Stimulated activated CD4-positive, alpha-beta T cell treated with anti-CD3 and anti-CD28 coated beads, Interleukin-1b, Interleukin-23, amount 100 ng/mL, for 48 hours (primary cell): ENCODE data around the gene EPHA6.
"Not testable (repeated sequence)": the region's sequence is repeated elsewhere in the genome, so short reads cannot be mapped to it uniquely, and the experiment has no call there.

Experiments
- DNase-seq: peaks from one replicate; pipeline ENCODE4 v3.0.0-alpha.2; 2020

EPHA6 gene

DNA sequence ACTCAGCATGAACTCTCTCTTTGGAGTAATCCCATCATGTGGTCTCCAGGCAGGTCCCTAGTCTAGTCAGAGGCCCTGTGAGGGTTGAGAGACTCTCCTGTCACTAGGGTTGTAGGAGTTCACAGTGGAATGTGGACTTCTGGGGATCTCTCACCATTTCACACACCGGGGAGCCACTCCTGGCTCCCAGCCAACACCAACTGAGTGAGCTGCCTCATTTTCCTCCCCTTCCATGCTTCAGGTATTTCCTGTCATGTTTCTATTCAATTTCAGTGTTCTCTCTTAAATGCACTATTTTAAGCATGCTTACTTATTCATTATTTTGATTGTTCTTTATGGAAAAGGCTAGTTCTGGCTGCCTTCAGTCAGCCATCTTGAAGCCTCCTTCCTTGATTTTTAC lies 482.6 kb downstream of the EPHA6 start:
- no peak for DNase-seq

DNA sequence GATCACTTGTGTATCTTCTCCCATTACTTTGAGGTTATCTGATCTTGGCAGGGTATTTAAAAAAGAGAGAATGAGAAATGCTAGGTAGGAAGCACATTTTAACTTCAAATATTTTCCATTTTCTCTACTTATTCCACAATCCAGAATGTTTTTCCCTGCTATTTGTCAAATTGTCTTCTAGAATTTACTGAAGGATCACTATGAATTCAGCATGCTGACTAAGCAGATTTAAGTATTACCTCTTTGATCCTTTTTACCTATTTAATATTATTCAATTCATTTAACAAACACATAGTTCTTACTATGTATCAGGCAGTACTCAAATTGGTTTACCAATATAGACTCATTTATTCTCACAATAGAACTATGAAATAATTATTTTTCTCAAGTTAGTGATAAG lies 486.7 kb downstream of the EPHA6 start:
- DNase-seq = no peak

DNA sequence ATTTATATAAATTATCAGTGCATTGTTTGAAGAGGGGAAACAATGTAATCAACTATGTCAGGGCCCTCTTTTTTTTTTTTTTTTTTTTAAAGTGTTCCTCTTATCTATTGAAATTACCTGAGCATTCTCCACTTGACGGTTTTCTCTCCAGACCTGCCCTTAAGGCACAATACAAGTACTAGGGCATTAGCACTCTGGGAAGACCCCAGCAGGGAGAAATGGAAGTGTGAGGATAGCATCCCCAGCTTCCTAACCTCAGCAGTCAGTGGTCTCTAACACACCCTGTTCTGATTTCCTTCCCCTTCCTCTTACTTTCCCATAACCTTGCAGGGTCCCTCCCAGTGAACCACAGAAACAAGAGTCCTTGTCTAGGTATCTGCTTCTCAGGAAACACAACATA lies 491.8 kb downstream of the EPHA6 start:
- DNase-seq = no peak

DNA sequence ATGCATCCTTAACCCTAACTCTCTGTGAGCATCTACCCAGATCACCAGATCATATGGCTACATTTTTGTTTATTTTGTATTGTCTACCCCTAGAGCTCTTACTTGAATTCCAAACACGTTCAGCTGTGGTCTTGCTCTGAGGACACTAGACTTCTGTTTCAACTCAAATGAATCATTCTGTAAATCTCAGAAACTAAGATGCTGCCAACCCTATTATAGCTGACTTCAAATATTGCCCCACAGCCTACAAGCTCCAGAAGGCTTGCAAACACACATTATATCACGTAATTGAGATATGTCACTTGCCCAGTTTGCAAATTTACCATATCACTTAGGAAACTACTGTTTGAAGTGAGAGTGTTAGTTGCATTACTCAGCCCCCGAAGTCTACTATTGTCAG lies 524.0 kb downstream of the EPHA6 start:
- no peak for DNase-seq

DNA sequence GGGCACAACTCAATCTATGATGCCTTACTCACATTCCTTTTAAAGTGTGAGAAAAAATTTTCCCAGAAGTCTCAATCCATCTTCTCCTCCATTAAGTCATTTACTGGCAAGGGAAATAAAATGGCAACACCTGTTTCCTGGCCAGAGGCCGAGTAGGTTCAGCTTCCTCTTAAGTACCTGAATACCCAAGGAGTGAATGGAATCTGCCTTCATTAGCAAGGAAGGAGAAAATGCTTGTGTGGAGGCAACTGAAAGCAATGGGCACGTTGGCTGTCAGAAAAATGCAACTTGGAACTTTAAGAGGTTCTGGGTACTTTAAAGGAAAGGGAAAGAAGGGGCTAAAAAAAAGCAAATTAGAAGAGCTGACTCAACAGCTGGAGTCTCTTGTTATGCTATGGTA lies 526.5 kb downstream of the EPHA6 start:
- no peak for DNase-seq

DNA sequence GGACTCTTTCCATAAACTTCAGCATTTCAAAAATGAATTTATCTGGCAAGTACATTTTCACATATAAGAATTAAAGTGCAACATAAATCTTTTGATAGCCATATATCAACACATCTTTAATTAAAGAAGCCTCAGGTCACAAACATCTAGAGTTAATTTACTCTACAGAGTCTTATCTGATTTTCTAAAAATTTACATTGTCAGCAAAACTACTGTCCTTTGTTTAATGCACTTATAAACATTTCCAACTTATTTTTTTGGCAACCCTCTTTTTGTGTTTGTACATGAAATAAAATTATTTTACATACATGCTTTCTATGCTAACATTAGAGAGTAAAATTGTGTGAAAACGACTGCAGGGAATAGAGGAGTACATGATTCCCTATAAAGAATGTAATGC lies 533.4 kb downstream of the EPHA6 start:
- no peak for DNase-seq

DNA sequence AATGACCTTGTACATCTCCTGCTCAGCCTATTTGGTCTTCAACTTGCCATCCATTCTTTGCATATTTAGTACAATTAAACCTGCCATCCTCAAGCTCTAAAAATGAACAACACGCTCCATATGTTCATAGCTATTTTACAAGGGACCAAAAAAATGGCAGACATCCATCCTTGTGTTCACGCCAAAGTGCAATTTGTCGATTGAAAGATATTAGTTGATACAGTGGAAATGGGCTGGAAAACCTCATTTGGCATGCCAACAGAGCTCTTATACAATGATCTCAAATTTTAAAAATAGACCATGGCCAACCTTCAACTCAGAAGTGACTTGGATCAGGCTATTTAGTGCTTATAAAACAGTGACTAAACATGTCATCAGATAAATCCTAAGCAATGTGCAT lies 536.6 kb downstream of the EPHA6 start:
- DNase-seq = no peak

DNA sequence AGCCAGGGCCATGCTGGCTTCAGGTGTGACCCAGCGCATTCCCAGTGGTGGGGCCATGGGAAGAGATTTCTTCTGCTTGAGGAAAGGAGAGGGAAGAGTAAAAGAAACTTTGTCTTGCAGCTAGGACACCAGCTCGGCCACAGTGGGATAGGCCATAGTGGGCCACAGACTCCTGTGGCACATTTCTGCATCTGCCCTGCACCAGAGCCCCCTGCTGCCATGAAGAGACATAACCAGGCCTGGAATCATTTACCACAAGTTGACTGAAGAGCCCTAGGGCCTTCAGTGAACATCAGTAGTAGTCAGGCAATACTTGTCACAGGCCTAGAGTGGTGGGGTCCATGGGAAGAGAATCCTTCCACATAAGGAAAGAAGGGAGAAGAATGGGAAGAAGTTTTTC lies 538.8 kb downstream of the EPHA6 start:
- no peak for DNase-seq

DNA sequence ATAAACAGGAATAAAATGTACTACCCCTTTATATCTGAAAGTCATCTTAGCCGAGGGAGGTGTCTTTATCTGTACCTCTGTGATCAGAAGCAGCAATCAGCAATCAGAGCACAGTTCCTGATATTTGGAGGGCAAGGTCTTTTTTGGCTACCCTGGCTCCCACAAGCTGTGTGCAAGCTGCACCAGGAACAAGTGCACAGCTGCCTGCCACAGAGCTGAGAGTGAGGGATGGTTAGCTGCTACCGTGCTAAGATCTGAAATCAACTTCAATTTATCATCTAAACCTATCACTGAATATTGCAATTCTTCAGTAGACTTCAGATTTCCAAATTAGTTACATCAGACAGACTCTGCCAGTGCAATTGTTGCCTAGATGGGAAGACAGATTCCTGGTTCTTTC lies 545.6 kb downstream of the EPHA6 start:
- no peak for DNase-seq

DNA sequence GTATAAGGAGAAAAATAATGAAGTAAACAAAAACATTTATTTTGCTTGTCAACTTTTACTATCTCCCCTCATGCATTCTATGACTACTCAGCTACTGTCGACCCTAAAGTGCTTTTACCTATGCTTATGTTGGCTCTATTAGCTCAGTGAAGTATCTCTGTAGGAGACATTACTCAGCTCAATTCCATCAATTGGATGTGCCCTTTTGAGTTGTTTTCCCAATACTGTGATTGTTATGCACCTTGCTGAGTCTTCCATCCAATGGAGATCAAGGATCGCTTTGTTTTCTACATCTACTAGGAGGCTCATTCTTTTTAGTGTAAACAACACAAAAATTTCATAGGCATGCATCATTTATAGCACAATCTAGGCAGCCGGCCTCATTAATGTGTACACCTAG lies 546.4 kb downstream of the EPHA6 start:
- DNase-seq = no peak

DNA sequence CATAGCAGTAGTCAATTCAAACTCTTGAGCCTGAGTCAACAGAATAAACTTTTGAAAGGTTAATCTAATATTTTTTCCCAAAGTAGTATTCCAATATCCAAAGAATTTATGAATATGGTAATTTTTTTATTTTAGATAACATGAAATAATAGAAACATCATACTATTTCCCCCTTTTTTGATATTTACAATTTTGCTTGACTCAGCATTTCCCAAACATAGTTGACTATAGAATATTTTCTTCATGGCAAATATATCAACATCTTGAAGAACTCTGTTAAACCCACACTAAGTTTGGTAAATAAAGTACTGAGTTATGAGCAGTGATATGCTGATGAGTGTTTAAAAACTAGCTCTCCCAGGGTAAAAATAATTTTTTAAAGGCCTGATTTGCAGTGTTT lies 570.2 kb downstream of the EPHA6 start:
- DNase-seq = no peak

DNA sequence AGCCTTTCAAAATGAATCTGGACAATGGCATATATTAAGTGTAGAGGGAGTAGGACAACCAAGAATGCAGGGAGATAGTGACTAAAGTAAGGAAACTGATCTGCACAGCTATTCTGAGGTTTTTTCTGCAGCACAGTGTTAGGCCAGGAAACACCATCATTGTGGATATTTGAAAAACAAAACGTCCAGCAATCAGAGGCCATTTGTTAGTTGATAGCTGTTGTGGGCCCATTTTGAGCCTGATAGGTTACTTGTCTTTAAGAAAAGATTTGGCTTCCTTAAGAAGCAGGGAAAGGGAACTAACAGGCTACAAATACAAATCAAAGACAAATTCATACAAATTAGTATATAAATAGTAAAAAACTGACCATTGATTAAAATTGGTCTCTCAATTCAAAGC lies 574.4 kb downstream of the EPHA6 start:
- no peak for DNase-seq

DNA sequence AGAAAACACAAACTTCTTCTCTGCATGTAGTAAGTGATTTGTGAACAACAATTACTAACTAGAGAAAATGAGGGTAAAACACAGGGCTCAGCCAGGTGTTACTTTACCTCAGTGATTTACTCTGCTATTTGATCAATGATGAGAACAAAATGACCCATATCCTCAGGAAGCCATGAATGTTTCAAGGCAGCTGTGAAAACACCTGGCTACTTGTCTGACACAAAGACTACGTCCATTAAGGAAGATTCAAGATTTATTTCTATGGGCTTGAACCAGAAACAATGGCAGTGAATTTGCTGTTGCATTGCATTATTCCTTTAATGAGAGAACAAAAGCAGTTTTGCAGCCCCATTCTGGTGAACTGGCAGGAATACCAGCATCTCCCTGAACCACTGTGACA lies 575.5 kb downstream of the EPHA6 start:
- no peak for DNase-seq

DNA sequence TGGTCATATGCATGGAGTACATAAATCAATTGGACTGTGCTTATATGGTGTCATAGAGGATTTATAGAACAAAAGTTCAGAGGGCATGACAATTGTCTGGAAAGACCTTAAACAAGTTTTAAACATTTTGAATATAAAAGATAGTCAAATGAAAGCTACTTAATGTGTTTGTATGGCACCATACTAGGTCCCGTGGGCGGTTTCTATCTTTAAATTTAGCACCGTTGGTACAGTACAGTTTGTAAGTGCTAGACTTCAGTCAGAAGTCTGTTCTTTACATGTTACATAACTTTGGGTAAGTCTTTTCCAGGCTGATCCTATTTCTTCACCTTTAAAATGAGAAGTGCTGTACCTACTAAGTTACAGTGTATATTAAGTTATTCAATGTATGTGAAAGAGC lies 576.8 kb downstream of the EPHA6 start:
- no peak for DNase-seq

DNA sequence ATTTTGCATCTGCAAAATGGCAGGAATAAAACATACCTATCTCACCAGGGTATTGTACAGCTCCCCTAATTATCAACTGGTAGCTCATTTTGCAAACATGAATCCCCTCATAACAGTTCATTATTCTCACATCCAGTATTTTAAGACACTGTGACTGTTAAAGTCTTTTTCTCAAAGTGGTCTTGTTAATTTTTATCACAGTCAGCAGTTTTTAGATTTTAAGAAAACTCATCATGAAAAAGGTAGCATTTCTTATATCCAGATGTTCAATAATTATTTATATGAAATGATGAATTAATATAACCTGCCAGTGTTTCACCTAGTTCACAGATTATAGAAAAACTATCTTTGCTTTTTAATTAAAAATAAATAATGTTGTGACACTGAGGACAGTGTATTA lies 595.2 kb downstream of the EPHA6 start:
- DNase-seq = no peak

DNA sequence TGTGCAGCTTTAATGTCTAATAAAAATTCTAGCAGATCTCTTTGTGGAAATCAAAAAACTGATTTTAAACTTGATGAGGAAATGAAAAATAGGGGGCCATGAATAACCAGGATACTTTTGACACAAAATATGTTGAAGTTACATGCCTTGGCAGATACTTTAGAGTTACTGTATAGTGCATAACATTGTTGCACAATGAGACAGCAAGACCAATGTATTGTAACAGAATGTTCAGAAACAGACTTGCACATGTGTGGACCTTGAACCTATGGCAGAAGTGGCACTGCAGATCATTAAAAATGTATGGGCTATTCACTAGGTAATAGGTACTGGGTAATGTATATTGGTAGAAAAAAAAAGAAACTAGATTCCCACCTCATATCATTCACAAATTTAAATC lies 607.2 kb downstream of the EPHA6 start:
- no peak for DNase-seq

DNA sequence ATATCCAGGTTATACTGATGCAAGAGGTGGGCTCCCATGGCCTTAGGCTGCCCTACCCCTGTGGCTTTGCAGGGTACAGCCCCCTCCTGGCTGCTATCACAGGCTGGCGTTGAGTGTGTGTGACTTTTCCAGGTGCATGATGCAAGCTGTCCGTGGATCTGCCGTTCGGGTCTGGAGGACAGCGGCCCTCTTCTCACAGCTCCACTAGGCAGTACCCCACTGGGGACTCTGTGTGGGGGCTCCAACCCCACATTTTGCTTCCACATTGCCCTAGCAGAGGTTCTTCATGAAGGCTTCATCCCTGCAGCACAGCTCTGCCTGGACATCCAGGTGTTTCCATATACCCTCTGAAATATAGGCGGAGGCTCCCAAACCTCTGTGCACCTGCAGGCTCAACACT lies 610.6 kb downstream of the EPHA6 start:
- no peak for DNase-seq

DNA sequence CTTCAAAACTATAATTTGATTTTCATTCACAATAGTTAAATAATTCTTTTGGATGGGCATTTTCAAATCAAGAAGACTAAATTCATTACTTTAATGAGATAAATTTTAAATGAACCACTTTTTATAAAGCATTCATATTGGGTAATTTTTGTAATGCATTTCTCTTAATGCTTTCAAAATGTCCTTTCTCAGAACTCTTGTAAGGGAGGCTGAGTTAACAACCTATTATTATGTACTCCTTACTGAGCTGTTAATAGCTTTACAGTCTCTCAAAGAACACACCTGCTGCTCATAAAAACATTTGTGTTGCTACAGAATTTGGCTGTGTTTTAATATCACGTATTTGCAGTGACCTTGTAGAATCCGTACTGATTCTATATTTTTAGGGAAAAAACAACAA lies 616.2 kb downstream of the EPHA6 start:
- DNase-seq = no peak

DNA sequence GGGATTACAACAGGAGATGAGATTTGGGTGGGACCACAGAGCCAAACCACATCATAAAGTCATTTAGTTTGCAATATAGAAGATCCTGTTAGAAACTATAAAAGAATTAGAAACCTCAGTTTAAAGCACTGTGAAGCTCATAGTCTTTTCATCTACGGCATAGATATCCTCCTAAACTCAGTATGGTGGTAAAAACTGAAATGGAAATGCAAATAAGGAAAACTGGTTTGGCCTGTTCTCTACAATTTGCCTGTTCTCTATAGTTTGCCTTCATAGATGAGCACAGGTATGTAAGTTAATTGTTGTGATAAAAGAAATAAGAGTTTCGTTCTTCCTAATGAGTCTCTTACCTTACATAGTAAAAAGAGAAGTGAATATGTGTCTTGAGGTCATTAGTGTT lies 618.5 kb downstream of the EPHA6 start:
- no peak for DNase-seq

DNA sequence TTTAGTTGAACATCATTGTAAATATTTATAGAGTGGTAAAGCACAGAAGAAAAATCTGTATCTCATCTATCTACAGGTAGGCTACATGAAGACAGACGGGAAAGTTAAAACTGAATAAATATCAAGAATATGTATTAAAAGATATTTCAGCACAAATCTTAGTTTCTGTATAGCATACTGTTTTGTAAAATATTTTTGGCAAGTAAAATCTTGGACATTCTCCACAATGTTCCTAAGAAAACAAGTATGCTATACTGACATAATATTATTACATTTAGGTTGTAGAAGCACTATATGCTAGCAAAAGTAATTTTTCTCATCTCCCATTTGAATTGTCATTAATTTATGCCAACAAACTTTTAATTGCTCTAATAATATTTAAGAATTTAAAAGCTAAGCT lies 623.7 kb downstream of the EPHA6 start:
- no peak for DNase-seq

DNA sequence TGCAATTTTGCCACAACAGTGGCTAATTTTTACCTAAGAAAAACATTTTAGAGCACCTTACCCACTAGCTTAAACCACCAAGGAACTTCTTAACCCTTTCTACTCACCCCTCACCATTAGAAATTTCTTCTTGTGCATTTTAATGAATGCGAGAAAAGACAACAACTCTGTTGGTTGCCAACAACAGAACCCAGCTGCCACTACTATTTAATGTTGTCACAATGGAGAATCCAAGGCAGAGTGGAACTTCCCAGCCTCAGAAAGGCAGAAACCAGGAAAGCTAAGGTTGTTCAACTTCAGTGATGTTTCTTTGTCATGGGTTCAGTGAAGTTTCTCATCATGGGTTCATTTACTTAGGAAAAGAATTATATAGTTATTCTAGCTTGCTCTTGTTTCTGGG lies 625.0 kb downstream of the EPHA6 start:
- DNase-seq = no peak

DNA sequence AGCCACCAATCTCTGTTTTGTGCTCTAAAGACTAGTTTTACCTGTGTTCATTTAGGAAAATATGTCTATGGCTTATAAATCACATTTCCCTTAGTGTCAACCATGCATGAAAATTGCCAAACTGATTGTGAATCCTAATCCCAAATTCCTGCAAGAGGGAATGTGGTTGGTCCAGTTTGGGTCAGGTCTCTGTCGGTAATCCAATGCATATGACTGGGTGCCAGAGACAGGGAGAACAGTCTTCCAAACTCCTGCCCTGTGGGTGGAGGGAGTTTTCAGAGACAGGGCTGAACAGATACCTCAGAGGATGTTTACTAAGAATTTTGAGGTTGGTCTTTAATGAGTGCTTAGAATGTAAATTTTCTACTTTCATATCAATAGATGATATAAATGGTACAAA lies 649.6 kb downstream of the EPHA6 start:
- no peak for DNase-seq

DNA sequence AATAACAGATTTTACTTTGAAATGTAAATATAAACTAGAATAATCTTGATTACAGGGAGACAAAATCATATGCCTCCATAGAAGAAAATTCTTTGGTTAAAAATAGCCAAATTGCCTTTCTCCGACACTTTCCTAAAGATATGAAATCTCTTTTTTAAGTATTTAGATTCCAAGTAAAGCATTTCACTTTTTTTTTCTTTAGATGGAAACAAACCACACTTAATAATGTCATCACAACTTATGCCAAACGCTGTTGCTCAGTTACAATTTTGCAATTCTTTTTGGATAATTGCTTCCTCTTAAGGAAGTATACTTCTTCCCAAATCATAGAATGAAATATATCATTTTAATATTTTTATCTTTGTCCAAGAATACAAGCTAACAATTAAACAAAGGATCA lies 656.1 kb downstream of the EPHA6 start:
- no peak for DNase-seq

DNA sequence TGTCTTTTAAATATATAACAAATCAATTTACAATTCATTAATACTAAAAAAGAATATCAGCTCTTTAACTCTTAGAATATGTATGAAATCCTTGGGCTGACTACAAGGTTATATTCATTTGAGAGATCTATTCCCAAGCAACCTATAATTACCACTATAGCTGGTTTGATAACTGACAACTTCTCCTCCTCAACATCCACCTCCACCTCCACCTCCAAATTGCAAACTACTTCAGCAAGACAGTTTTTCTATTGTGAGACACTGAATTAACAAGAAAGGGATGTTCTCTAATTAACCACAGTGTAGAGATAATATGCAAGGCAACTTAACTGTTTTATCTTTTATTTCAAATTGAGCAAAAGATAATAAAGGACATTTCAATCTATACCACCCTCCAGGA lies 665.3 kb downstream of the EPHA6 start:
- DNase-seq = no peak

DNA sequence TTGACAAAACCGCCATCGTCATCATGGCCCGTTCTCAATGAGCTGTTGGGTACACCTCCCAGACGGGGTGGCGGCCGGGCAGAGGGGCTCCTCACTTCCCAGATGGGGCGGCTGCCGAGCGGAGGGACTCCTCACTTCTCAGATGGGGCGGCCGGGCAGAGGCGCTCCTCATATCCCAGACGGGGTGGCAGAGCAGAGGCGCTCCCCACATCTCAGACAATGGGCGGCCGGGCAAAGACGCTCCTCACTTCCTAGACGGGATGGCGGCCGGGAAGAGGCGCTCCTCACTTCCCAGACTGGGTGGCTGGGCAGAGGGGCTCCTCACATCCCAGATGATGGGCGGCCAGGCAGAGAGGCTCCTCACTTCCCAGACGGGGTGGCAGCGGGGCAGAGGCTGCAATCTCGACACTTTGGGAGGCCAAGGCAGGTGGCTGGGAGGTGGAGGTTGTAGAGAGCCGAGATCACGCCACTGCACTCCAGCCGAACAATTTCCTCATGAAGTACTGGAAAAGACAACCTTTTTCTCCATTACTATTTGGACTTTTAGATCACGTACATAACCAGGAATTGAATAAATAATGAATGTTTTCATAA lies 666.4 kb downstream of the EPHA6 start:
- DNase-seq = not testable (repeated sequence)

DNA sequence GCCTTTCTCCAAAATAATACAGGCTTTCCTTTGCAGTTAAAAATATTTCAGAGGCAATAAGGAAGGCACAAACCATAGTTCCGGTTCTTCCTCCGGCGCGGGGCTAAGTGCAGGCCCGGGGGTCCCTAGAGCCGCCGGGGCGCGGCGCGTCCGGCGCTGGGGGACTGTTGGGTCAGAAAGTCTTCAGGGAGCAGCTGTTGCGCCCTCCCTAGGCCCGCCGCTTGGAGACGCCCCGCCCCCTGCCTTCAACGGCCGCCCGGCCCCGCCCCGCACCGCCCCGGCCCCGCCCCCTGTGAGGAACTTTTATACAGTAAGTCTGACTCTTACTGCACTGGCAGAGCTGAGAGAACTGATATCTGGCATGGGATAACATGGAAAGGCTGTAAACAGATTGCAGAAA lies 667.0 kb downstream of the EPHA6 start:
- DNase-seq = no peak
